Mucosa of descending colon (tissue), 3 donors: ENCODE results near the gene TUBB3. TPM values are rescaled to one million over a fixed set of nuclear protein-coding genes. Genes with fewer than 3 reads are reported as not detected.
A peak's percentile ranks its signal among the peaks of the same experiment; 100 is the strongest.

ENCODE experiments used
- ATAC-seq: fragments of 200-7000 bp; cut with Tn5 transposase; one replicate; pipeline ENCODE4 v1.9.1; 2020; ENCODE audit warnings: mild to moderate bottlenecking, moderate library complexity
- DNase-seq, 3 donors: peaks; one replicate each; pipeline ENCODE4 v3.0.0-alpha.2; 2020
- H3K36me3 ChIP-seq: fragments of 200-600 bp; one replicate; pipeline ENCODE4 v1.8.0; 2021; ENCODE audit warnings: low read depth, mild to moderate bottlenecking
- H3K4me1 ChIP-seq: fragments of 200-600 bp; one replicate; pipeline ENCODE4 v1.8.0; 2021; ENCODE audit warnings: low read depth, mild to moderate bottlenecking
- H3K4me3 ChIP-seq: fragments of 200-600 bp; one replicate; pipeline ENCODE4 v1.8.0; 2021; ENCODE audit warnings: mild to moderate bottlenecking
- H3K9me3 ChIP-seq: fragments of 200-600 bp; one replicate; pipeline ENCODE4 v1.8.0; 2021; ENCODE audit warnings: mild to moderate bottlenecking
- intact Hi-C, 2 donors: fragments of 100-400 bp; cut with DNase I in 1 of 2; cut with micrococcal nuclease in 1 of 2; formaldehyde crosslinking; loops; one replicate each; pipeline versions ENCODE4 v1.11.0 to v1.11.1; 2022; cut with DNase I, micrococcal nuclease
- total RNA-seq, 3 donors: library from RNA; stranded (reverse); fragmentation: NEBNext Ultra II Directional in 2 of 3; extraction: Animal tissue kit (Norgen Biotek cat#: 25700) in 2 of 3; gene quantifications; one replicate each; pipeline versions ENCODE4 v1.2.1 to v1.2.4, GENCODE V29; 2021 to 2023
- TF ChIP-seq, protein P1 (sequence below): fragments of 200-600 bp; IDR thresholded peaks from one replicate; pipeline ENCODE4 v1.8.0; 2022; ENCODE audit warnings: antibody characterized with exemption, mild to moderate bottlenecking
- donor health status: DM: no; HTN: no; CAD: no; lungs with moderate emphysema.
- donor health status: DM: no; HTN: no; CAD: no.
- donor health status: DM: no; HTN: yes; CAD: no.

Gene TUBB3
- total RNA-seq, 3 donors from 2014 or later = 1.8 to 26.8 (median 7.5) TPM

DNA sequence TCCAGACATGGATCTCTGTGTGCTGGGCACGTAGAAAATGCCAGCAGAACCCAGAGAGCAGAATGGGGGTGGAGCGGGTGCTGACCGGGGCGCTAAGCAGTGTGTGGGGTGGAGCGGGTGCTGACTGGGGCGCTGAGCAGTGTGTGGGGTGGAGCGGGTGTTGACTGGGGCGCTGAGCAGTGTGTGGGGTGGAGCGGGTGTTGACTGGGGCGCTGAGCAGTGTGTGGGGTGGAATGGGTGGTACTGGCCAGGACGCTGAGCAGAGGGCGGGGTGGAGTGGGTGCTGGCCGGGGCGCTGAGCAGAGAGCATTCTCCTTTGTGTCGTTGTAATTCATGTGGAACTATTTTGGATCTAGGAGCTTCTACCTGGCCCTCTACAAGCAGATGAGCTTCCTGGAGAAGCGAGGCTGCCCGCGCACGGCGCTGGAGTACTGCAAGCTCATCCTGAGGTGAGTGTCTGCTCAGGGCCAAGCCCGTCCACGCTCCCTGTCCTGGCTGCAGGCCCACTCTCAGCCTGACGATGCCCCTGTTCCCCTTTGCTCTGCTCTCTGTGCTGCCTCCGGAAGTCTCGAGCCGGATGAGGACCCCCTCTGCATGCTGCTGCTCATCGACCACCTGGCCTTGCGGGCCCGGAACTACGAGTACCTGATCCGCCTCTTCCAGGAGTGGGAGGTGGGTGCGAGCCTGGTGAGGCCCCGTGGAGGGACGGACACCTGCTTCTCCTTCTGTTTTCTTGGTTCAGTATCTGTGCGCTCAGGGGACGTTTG is 24.8 kb upstream of the TUBB3 start:
- H3K4me3 ChIP-seq = no peak overlapping the region
- H3K36me3 ChIP-seq = peaks cover 4% of the 10 kb centered on the region
- TF ChIP-seq, protein P1, sequence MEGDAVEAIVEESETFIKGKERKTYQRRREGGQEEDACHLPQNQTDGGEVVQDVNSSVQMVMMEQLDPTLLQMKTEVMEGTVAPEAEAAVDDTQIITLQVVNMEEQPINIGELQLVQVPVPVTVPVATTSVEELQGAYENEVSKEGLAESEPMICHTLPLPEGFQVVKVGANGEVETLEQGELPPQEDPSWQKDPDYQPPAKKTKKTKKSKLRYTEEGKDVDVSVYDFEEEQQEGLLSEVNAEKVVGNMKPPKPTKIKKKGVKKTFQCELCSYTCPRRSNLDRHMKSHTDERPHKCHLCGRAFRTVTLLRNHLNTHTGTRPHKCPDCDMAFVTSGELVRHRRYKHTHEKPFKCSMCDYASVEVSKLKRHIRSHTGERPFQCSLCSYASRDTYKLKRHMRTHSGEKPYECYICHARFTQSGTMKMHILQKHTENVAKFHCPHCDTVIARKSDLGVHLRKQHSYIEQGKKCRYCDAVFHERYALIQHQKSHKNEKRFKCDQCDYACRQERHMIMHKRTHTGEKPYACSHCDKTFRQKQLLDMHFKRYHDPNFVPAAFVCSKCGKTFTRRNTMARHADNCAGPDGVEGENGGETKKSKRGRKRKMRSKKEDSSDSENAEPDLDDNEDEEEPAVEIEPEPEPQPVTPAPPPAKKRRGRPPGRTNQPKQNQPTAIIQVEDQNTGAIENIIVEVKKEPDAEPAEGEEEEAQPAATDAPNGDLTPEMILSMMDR = no peak
- no peaks in the 10 kb centered on the region for H3K4me1 ChIP-seq
- ATAC-seq = no peak
- H3K9me3 ChIP-seq = no peaks in the 10 kb centered on the region
- intact Hi-C loops = no loop called here
- DNase-seq = peak in 1 of 3 donors; percentile 44

DNA sequence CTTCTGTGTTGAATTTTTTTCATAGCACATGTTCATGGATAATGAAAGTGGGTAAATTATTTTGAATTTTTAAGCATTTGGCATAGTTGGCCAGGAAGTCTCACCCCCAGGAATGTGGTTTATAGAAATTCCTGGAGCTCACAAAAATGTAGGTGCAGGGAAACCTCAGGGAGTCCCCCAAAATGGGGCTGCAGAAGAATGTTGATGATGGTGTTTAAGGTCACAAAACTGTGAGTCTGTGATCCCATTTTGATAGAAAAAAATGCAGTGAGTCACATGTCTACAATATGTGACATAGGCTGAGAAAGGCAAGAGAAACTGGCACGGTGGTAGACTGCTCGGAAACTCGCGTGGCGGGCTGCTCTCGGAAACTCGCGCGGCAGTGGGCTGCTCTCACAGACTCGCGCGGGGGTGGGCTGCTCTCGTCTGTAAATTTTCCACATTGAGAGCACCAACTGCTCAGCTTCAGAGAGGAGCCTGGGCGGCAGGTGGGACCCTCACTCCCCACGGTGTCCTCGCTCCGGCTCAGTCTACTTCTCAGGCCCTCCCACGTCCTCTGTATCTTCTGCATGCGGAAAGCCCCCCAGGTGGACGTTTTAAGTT is 23.2 kb upstream of the TUBB3 start:
- intact Hi-C loops = no loop called here
- no peak for DNase-seq
- ATAC-seq = no peak

GRCh38 chr16:89900885-89901284 is 22.3 kb upstream of the TUBB3 start:
- no peak overlapping the region for H3K4me3 ChIP-seq
- ATAC-seq (no peak), DNase-seq (no peak)
- H3K9me3 ChIP-seq = no peaks in the 10 kb centered on the region
- H3K4me1 ChIP-seq = no peaks in the 10 kb centered on the region
- TF ChIP-seq, protein P1 = no peak
- intact Hi-C loops = no loop called here
- peaks cover 7% of the 10 kb centered on the region for H3K36me3 ChIP-seq

More for the DNA sequence above, 23.2 kb upstream of the TUBB3 start:
- Histone ChIP-seq H3K4me1 (no peaks in the 10 kb centered on the region), H3K36me3 (peaks cover 7% of the 10 kb centered on the region), H3K9me3 (no peaks in the 10 kb centered on the region), H3K4me3 (no peak overlapping the region)
- TF ChIP-seq, protein P1 = no peak

DNA sequence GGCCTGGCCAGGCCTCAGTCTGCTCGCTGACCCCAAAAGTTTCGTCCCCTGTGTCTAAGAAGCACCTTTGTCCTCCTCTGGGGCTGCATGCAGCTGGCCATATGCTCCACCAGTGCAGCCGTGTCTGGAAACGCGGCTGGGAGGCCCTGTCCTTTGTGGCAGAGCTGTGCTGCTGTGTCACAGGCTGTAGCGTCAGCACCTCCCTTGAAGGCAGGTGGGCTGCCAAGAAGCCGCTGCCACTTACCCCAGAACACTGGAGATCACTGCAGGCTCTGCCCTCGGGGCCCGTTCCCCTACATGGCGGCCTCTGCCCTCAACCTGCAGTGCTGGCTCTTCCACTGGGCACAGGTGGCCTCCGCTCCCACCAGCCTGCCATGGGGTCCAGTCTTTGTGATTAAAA is 20.2 kb upstream of the TUBB3 start:
- Histone ChIP-seq H3K36me3 (peaks cover 11% of the 10 kb centered on the region), H3K4me3 (no peak overlapping the region), H3K9me3 (no peaks in the 10 kb centered on the region), H3K4me1 (no peaks in the 10 kb centered on the region)
- DNase-seq (no peak), ATAC-seq (no peak)
- TF ChIP-seq, protein P1 = no peak
- intact Hi-C loops = no loop called here

- H3K36me3 ChIP-seq = peaks cover 10% of the 10 kb centered on the region
- intact Hi-C loops = no loop called here
- TF ChIP-seq, protein P1 = no peak
- no peaks in the 10 kb centered on the region for H3K4me1 ChIP-seq
- DNase-seq (no peak), ATAC-seq (no peak)
- no peaks in the 10 kb centered on the region for H3K9me3 ChIP-seq
- no peak overlapping the region for H3K4me3 ChIP-seq
These were observed 19.1 kb upstream of the TUBB3 start for GRCh38 chr16:89903908-89904515.
